ENCODE measurements around the gene TK1.
"Not testable (repeated sequence)": the region's sequence is repeated elsewhere in the genome, so short reads cannot be mapped to it uniquely, and the experiment has no call there.

The TK1 gene, protein sequence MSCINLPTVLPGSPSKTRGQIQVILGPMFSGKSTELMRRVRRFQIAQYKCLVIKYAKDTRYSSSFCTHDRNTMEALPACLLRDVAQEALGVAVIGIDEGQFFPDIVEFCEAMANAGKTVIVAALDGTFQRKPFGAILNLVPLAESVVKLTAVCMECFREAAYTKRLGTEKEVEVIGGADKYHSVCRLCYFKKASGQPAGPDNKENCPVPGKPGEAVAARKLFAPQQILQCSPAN

DNA sequence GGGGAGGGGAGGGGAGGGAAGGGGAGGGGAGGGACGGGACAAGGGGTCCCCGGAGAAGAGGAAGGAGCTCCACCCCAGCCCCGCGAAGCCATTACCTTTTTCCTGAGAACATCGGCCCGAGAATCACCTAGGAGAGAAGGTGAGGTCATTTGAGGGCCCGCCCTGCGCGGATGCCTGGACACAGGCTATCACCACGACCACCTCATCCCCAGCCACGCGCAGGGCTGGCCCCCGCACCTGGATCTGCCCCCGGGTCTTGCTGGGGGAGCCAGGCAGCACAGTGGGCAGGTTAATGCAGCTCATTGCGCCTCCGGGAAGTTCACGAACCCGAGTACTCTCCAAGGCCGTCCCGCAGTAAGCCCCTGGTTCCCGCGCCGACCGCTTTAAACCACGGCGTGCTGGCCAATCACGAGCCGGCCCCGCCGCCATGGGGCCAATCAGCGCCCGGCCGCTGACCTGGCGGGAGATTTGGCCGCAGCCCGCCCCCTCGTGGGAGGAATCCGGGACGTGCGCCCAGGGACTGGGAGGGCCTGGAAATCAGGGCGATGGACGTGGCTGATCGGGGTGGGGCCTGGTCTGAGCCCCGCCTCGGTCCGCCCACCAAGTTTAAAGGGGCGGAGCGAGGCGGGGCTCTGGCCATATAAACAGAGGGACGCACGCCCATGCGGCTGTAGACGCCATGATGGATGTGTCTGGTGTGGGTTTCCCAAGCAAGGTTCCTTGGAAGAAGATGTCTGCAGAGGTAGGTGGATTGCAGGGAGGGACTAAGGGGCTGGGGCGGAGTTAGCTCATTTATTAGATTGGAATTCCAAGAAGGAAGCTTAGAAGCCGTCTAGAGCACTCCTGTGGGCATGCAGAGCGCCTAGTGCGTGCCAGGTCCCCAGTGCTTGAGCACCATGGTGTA lies at the start of gene TK1, which contains the start of gene AFMID:
Gene TK1 (minus strand): TSS at position 361 of the 904 bp plus-strand sequence. CDS start 58 bp downstream, at position 303.
Gene AFMID (plus strand): TSS at position 671 of the 904 bp plus-strand sequence. CDS start 9 bp downstream, at position 680.
- DNase-seq (ENCODE audit: low spot score): peak; percentile 95

DNA sequence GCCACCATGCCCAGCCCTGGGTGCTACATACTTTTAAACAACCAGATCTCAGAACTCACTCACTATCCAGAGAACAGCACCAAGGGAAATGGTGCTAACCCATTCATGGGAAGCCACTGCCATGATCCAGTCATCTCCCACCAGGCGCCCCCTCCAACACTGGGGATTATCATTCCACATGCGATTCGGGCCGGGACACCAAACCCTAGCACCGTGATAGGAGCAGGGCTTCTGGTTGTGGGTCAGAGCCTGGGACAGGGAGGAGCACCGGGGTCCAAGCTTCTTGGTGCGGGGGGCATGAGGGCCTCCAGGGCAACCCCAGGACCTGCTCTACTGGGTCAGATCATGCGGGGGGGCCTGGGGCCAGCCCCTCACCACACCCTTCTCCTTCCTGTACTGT lies 49.0 kb upstream of the TK1 start:
- DNase-seq (ENCODE audit: low spot score): no peak

DNA sequence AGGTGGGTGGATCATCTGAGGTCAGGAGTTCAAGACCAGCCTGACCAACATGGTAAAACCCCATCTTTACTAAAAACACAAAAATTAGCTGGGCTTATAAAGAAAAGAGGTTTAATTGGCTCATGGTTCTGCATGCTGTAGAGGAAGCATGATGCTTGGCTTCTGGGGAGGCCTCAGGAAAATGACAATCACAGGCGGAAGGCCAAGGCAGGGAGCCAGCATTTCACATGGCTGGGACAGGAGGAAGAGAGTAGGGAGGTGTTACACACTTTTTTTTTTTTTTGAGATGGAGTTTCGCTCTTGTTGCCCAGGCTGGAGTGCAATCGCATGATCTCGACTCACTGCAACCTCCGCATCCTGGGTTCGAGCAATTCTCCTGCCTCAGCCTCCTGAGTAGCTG lies 48.2 kb upstream of the TK1 start:
- not testable (repeated sequence) for DNase-seq (ENCODE audit: low spot score)

DNA sequence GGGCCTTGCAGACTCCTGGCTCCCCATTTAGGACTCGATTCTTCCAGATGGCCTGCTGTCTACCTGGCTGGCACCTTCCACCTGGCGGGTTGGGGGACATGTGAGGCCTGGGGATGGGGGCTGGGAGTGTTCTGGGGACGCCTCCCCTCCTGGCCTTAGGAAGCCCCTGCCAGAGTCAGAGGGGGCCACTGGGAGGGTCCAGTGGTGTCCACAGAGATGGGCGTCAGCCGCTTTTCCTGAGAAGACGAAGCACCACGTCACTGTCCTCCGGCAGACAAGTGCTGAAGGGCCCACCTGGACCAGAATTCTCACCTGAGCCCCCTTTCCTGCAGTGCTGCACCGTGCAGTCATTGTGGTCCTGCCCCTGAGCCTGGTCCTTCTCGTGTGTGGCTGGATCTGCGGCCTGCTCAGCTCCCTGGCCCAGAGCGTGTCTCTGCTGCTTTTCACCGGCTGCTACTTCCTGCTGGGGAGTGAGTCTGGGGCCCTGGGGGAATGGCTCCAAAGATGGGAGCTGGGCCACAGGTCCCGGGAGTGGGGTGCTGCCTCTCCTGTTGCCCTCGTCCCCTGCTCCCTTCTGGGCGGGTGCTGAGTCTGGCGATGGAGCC lies 47.5 kb upstream of the TK1 start:
- no peak for DNase-seq (ENCODE audit: low spot score)

GRCh38 chr17:78233678-78234077 lies 46.8 kb upstream of the TK1 start:
- no peak for DNase-seq (ENCODE audit: low spot score)

- no peak for DNase-seq (ENCODE audit: low spot score)
Measured at GRCh38 chr17:78232859-78233173, 46.0 kb upstream of the TK1 start.

GRCh38 chr17:78231991-78232858 lies 45.4 kb upstream of the TK1 start:
- DNase-seq (ENCODE audit: low spot score): no peak

DNA sequence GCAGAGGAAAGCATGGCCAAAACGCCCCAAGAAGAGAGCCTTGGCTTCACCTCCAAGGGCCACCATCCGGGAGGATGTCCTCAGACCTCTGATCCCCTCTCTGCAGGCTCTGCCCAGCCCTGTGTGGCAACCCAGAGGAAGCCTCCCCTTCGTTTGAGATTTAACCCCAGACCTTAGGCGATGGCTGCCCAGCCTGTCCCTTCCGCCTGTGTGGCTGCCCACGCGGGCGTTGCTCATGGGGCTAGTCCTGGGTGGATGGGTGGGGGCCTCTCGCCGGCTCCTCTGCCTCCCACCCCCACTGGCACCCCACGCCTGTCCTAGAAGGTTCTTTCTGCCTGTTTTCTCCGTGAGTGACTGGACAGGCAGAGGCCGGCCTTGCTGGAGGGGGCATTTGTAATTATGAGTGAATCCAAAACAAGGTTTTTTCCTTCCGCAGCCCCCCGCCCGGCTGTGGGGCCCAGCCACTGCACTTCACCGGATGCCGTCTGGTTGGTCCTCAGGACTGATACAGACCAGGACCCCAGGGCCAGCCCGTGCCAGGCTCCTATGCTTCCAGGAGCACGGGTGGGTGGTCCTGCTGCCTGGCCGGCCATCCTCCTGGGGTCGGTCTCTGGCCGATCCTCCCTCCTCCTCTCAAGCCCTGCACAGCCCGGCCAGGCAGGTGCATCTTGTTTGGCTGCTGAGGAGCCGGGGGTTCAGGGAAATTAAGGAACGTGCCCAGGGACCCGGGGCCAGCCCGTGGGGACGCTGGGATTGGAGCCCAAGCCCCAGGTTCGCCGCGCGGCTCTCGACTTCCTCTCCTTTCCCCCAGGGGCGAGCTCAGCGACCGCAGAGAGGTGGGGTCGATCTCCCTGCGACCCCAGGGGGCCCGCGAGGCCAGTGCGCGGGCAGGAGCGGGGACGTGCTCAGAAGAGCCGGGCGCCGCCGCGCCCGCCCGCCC lies 44.4 kb upstream of the TK1 start, which contains the start of gene TMEM235:
Gene TMEM235 (plus strand): TSS at position 636 of the 940 bp plus-strand sequence. CDS start 393 bp downstream, outside the sequence.
- DNase-seq (ENCODE audit: low spot score): no peak

- no peak for DNase-seq (ENCODE audit: low spot score)
Measured at GRCh38 chr17:78230252-78230962, 43.6 kb upstream of the TK1 start.

DNA sequence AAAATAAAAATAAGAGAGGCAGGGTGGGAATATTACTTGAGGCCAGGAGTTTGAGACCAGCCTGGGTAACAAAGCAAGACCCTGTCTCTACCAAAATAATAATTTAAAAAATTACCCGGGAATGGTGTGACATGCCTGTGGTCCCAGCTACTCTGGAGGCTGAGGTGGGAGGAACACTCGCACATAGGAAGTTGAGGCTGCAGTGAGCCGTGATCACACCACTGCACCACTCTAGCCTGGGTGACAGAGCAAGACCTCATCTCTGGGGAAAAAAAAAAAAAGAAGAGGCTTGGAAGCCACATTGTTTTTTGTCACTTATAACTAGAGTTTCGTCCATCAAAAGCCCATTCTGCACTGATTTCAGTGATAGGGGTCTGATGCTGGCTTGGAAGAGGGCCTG lies 41.3 kb upstream of the TK1 start:
- no peak for DNase-seq (ENCODE audit: low spot score)

GRCh38 chr17:78227455-78227916 lies 40.6 kb upstream of the TK1 start:
- DNase-seq (ENCODE audit: low spot score): no peak

GRCh38 chr17:78226759-78227454 lies 40.1 kb upstream of the TK1 start:
- no peak for DNase-seq (ENCODE audit: low spot score)

GRCh38 chr17:78226055-78226758 lies 39.4 kb upstream of the TK1 start:
- no peak for DNase-seq (ENCODE audit: low spot score)

GRCh38 chr17:78225088-78225865 lies 38.4 kb upstream of the TK1 start:
- DNase-seq (ENCODE audit: low spot score): no peak

GRCh38 chr17:78224231-78225087 lies 37.6 kb upstream of the TK1 start:
- no peak for DNase-seq (ENCODE audit: low spot score)

DNA sequence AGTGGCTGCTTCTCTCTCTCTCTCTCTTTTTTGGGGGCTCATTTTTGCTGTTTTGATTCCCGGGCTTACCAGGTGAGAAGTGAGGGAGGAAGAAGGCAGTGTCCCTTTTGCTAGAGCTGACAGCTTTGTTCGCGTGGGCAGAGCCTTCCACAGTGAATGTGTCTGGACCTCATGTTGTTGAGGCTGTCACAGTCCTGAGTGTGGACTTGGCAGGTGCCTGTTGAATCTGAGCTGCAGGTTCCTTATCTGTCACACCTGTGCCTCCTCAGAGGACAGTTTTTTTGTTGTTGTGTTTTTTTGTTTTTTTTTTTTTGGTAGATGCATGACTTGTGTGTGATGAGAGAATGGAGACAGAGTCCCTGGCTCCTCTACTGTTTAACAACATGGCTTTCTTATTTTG lies 36.9 kb upstream of the TK1 start:
- no peak for DNase-seq (ENCODE audit: low spot score)

GRCh38 chr17:78223061-78223460 lies 36.2 kb upstream of the TK1 start:
- DNase-seq (ENCODE audit: low spot score): no peak
